HL-60 (cell line): ENCODE results near the gene ACTR8.

Experiments used
- DNase-seq, 2 experiments: peaks; one replicate each; pipeline ENCODE4 v3.0.0-alpha.2; 2010 to 2020; ENCODE audit warnings: low read depth in 1 of 2, low spot score in 1 of 2
- H3K27ac ChIP-seq: fragments of 250-450 bp; sonication (Bioruptor Pico); replicated peaks from 2 replicates; pipeline ENCODE4 v1.5.1; 2020; ENCODE audit warnings: mild to moderate bottlenecking, moderate library complexity
- H3K27me3 ChIP-seq: fragments of 250-450 bp; sonication (Bioruptor Pico); 2 replicates; pipeline ENCODE4 v1.5.1; 2021; ENCODE audit warnings: mild to moderate bottlenecking, moderate library complexity; ENCODE audit not compliant: insufficient read depth, poor library complexity, severe bottlenecking
- H3K4me3 ChIP-seq: replicated peaks from 2 replicates; pipeline ENCODE4 v1.5.1; 2011; ENCODE audit warnings: mild to moderate bottlenecking, control low read depth, low read length; ENCODE audit not compliant: insufficient read depth
- GABPA ChIP-seq: IDR thresholded peaks from 2 replicates; pipeline ENCODE4 v1.6.1; 2012; ENCODE audit warnings: low read depth
- POLR2AphosphoS5 ChIP-seq: IDR thresholded peaks from 2 replicates; pipeline ENCODE4 v1.6.1; 2012; ENCODE audit warnings: low read depth
- REST ChIP-seq: IDR thresholded peaks from 2 replicates; pipeline ENCODE4 v1.6.1; 2012; ENCODE audit warnings: low read depth; ENCODE audit not compliant: insufficient replicate concordance
- SPI1 ChIP-seq: IDR thresholded peaks from 2 replicates; pipeline ENCODE4 v1.6.1; 2012; ENCODE audit warnings: low read depth, mild to moderate bottlenecking, borderline replicate concordance
- TF ChIP-seq, protein P1 (sequence below): IDR thresholded peaks from one replicate; pipeline ENCODE4 v1.5.1; 2011; ENCODE audit warnings: low read length, control low read depth, inconsistent platforms; ENCODE audit not compliant: insufficient read depth

The ACTR8 gene

DNA sequence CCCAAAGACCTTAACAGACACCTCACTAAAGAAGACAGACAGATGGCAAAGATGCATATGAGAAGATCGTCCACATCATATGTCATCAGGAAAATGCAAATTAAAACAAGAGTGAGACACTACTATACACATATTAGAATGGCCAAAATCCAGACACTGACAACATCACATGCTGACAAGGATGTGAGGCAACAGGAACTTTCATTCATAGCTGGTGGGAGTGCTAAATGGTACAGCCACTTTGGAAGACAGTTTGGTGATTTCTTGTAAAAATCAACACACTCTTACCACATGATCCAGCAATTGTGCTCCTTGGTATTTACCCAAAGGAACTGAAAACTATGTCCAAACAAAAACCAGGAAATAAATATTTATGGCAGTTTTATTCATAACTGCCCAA lies 53.4 kb downstream of the ACTR8 start:
- TF ChIP-seq SPI1 (no peak), GABPA (no peak), POLR2AphosphoS5 (no peak), REST (no peak)
- TF ChIP-seq, protein P1, sequence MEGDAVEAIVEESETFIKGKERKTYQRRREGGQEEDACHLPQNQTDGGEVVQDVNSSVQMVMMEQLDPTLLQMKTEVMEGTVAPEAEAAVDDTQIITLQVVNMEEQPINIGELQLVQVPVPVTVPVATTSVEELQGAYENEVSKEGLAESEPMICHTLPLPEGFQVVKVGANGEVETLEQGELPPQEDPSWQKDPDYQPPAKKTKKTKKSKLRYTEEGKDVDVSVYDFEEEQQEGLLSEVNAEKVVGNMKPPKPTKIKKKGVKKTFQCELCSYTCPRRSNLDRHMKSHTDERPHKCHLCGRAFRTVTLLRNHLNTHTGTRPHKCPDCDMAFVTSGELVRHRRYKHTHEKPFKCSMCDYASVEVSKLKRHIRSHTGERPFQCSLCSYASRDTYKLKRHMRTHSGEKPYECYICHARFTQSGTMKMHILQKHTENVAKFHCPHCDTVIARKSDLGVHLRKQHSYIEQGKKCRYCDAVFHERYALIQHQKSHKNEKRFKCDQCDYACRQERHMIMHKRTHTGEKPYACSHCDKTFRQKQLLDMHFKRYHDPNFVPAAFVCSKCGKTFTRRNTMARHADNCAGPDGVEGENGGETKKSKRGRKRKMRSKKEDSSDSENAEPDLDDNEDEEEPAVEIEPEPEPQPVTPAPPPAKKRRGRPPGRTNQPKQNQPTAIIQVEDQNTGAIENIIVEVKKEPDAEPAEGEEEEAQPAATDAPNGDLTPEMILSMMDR = no peak
- peaks cover 3% of the 10 kb centered on the region for H3K27me3 ChIP-seq
- no peak overlapping the region for H3K27ac ChIP-seq
- no peak for DNase-seq
- H3K4me3 ChIP-seq = no peak overlapping the region

DNA sequence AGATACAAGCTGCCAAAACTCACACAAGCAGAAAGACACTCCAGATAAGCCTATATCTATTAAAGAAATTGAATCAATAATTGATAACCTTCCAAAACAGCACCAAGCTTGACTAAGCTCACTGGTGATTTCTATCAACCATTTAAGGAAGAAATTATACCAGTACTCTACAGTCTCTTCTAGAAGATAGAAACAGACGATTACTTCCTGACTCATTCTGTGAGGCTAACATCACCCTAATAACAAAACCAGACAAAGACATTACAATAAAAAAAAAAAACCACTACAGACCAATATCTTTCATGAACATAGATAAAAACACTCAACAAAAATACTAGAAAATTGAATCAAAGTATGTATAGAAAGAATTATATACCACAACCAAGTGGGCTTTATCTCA lies 55.9 kb downstream of the ACTR8 start:
- DNase-seq = no peak
- TF ChIP-seq REST = no peak
- TF ChIP-seq SPI1 = no peak
- no peak for TF ChIP-seq GABPA
- TF ChIP-seq, protein P1 = no peak
- TF ChIP-seq POLR2AphosphoS5 = no peak
- H3K4me3 ChIP-seq = no peak overlapping the region
- H3K27me3 ChIP-seq = peaks cover 3% of the 10 kb centered on the region
- no peak overlapping the region for H3K27ac ChIP-seq

DNA sequence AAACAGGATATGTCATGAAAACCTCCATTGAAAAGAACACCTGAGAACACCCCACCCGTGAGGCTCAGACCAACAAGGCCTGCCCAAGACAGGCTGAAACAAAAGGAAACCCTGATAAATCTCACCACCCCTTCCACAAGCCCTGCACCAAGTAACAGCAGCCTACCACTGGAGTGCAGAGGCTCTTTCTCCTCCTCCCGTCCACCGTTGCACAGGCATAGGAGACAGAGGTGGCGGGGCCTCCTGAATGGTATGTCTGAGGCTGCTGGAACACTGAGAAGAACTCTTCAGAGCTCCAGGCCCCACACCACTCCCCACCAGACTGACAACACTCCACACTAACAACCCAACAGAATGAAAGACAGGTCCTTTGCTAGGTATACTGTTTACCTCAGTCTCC lies 57.2 kb downstream of the ACTR8 start:
- TF ChIP-seq POLR2AphosphoS5 (no peak), GABPA (no peak), REST (no peak), SPI1 (no peak)
- H3K27ac ChIP-seq = no peak overlapping the region
- no peak for DNase-seq
- peaks cover 3% of the 10 kb centered on the region for H3K27me3 ChIP-seq
- no peak overlapping the region for H3K4me3 ChIP-seq
